ENCODE results near the gene UTS2R. TPM values are rescaled to one million over a fixed set of nuclear protein-coding genes. Genes with fewer than 3 reads are reported as not detected.
"Not testable (repeated sequence)": the region's sequence is repeated elsewhere in the genome, so short reads cannot be mapped to it uniquely, and the experiment has no call there.

UTS2R gene
- total RNA-seq, 4 donors from 2014 or later = not detected

DNA sequence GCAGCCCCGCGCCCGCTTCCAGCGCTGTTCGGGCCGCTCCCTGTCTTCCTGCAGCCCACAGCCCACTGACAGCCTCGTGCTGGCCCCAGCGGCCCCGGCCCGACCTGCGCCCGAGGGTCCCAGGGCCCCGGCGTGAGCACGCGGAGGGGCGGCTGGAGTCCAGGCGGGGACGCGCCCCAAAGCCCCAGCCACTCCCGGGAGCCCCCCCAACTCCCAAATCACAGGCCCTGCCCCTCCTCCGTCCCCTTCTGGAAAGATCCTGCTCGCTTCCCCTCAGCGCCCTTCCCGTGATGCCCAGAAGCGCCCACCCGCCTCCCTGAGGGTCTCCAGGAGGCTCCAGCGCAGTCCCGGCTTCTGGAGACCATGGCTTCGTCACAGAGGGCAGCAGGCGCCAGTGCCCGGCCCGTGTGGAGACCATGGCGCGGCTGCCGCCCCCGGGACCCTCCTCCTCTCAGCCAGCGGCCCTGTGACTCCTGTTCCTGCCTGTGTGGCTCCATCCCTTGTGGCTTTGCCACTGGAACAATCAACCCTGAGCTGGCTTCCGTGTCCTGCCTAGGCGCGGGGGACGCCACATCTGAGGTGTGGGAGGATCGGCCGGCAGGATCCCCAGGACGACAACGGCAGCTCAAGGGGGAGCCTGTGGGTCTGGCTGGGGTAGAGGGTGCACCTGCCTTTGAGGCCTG, 3.9 kb downstream of the UTS2R start:
- no peak for DNase-seq
- H3K27ac ChIP-seq = no peak overlapping the region
- intact Hi-C loops (cut with DNase I; ENCODE audit: low total_unique reads) = no loop called here

DNA sequence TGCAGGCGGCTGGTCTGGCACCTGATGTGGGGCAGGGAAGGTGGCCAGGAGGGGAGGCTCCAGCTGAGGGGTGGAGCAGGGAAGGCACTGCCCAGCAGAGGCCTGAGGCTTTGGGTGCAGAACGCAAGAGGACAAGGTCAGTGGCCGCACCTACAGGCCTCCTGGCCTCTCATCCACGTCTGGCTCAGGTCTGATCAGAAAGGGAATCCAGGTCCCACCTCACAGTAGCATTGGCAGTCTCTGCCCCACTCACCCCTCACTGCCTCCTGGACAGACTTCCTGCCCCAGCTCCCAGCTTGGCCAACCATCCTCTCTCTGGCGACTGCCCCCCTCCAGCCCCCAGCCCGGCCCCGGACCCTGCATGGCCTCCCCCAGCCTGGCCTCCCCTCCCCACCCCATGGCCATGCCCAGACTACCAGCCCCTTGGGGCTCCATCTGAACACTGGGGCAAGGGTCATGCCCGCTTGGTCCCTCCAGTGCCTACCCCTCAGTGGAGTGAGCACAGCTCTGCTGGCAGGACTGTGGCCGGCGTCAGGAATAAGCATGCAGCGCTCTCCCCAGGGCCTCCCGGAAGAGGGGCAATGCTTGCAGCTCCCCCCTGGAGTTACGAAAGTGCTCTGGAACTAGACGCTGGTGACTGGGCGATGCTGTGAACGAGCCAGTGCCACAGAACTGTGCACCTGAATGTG, 4.6 kb downstream of the UTS2R start:
- peaks cover 0 to 7% of the 10 kb centered on the region in 2 donors for H3K4me1 ChIP-seq
- no peaks in the 10 kb centered on the region for H3K36me3 ChIP-seq
- H3K27ac ChIP-seq = no peak overlapping the region
- TF ChIP-seq POLR2A (IDR thresholded peaks at IDR 0.05) = no peak
- TF ChIP-seq, protein P1, sequence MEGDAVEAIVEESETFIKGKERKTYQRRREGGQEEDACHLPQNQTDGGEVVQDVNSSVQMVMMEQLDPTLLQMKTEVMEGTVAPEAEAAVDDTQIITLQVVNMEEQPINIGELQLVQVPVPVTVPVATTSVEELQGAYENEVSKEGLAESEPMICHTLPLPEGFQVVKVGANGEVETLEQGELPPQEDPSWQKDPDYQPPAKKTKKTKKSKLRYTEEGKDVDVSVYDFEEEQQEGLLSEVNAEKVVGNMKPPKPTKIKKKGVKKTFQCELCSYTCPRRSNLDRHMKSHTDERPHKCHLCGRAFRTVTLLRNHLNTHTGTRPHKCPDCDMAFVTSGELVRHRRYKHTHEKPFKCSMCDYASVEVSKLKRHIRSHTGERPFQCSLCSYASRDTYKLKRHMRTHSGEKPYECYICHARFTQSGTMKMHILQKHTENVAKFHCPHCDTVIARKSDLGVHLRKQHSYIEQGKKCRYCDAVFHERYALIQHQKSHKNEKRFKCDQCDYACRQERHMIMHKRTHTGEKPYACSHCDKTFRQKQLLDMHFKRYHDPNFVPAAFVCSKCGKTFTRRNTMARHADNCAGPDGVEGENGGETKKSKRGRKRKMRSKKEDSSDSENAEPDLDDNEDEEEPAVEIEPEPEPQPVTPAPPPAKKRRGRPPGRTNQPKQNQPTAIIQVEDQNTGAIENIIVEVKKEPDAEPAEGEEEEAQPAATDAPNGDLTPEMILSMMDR (IDR thresholded peaks at IDR 0.05) = no peak
- no peak for DNase-seq
- intact Hi-C loops (cut with DNase I; ENCODE audit: low total_unique reads) = no loop called here
- H3K27me3 ChIP-seq = peaks cover 4 to 20% of the 10 kb centered on the region in 2 donors
- no peak overlapping the region for H3K4me3 ChIP-seq
- no peaks in the 10 kb centered on the region for H3K9me3 ChIP-seq

More for the DNA sequence above, 3.9 kb downstream of the UTS2R start:
- Histone ChIP-seq H3K27me3 (peaks cover 8 to 20% of the 10 kb centered on the region in 2 donors), H3K36me3 (no peaks in the 10 kb centered on the region), H3K9me3 (no peaks in the 10 kb centered on the region), H3K4me1 (peaks cover 0 to 8% of the 10 kb centered on the region in 2 donors), H3K4me3 (no peak overlapping the region)
- no peak for TF ChIP-seq POLR2A (IDR thresholded peaks at IDR 0.05)
- TF ChIP-seq, protein P1 (IDR thresholded peaks at IDR 0.05) = no peak

DNA sequence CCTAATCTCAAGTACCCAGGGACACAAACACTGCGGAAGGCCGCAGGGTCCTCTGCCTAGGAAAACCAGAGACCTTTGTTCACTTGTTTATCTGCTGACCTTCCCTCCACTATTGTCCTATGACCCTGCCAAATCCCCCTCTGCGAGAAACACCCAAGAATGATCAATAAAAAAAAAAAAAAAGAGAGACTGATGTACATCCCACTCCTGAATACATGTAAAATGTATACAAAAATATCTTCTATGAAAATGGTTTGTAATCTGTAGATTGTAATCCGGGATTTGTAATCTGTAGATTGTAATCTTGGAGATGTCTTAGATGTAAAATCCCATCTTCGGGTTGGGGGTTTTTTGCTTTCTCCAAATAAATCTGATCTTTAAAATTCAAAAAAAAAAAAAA, 5.7 kb downstream of the UTS2R start:
- intact Hi-C loops (cut with DNase I; ENCODE audit: low total_unique reads); DNase-seq; H3K4me1 ChIP-seq; H3K27ac ChIP-seq; H3K9me3 ChIP-seq; H3K36me3 ChIP-seq; H3K4me3 ChIP-seq: not testable (repeated sequence)
- peaks cover 4 to 15% of the 10 kb centered on the region in 2 donors for H3K27me3 ChIP-seq

DNA sequence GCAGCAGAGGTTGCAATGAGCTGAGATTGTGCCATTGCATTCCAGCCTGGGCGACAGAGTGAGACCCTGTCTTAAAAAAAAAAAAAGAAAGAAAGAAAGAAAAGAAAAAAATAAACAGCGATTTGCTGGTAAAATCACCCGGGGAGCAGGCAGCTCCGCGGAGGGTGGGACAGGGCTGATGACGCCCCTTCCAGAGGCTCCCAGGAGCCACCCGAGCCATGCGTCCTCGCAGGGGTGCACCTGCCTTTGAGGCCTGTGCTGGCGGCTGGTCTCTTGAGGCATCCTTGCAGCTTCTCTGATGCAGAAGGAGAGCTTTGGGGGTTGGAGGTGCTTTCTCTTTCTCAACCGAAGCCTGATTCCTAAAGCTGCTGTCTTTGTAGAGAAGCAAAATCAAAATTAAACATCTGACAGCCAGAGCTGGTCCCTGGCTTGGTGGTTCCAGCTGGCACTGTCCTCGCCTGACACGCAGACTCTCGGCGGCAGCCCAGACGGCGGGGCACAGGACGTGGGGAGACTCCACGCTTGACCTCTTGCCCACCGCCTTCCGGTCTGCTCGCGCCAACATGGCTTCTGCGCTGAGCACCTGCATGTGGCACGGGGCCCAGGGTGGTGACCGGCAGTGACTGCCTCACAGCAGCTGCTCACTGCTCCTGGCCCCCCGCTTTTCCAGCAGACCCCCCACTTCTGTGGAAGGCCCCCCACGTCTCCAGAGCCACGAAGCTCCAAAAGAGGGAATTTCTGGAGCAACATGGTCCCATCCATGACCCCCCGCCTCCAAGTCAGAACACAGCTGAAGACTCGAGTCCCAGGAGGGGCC, 6.6 kb downstream of the UTS2R start:
- Histone ChIP-seq H3K9me3 (no peaks in the 10 kb centered on the region), H3K27me3 (peaks cover 4 to 15% of the 10 kb centered on the region in 2 donors), H3K27ac (no peak overlapping the region), H3K4me1 (no peaks in the 10 kb centered on the region), H3K36me3 (no peaks in the 10 kb centered on the region), H3K4me3 (no peak overlapping the region)
- intact Hi-C loops (cut with DNase I; ENCODE audit: low total_unique reads) = no loop called here
- no peak for DNase-seq
- TF ChIP-seq, protein P1 (IDR thresholded peaks at IDR 0.05) = no peak
- TF ChIP-seq POLR2A (IDR thresholded peaks at IDR 0.05) = no peak

DNA sequence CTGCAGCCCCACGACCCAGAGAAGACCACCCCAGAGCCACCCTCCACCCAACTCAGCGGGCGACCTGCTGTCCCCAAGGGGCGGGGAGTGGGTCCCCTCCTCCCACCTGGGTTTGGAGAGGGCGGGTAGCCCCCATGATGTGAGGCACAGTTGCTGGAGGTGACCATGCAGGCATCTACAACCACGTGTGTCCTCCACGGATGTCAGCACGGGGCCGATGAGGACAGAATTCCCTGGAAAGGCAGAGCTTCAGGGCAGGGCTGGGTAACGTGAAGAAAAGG, 7.1 kb downstream of the UTS2R start:
- Histone ChIP-seq H3K9me3 (no peaks in the 10 kb centered on the region), H3K4me3 (no peak overlapping the region), H3K27ac (no peak overlapping the region), H3K27me3 (peaks cover 4 to 15% of the 10 kb centered on the region in 2 donors), H3K36me3 (no peaks in the 10 kb centered on the region), H3K4me1 (no peaks in the 10 kb centered on the region)
- DNase-seq = no peak
- TF ChIP-seq, protein P1 (IDR thresholded peaks at IDR 0.05) = no peak
- TF ChIP-seq POLR2A (IDR thresholded peaks at IDR 0.05) = no peak
- intact Hi-C loops (cut with DNase I; ENCODE audit: low total_unique reads) = no loop called here
